KOPT-K1 (cell line): ENCODE measurements around the gene KCNAB1.

ENCODE experiments used
- H3K27ac ChIP-seq: fragments of 200-600 bp; sonication (generic); 2 replicates; pipeline ENCODE4 v1.5.1; 2016; ENCODE audit warnings: antibody characterized with exemption, mild to moderate bottlenecking, low read depth, low read length; ENCODE audit not compliant: poor library complexity, severe bottlenecking
- H3K36me3 ChIP-seq: fragments of 200-600 bp; sonication (generic); 2 replicates; pipeline ENCODE4 v1.5.1; 2017; ENCODE audit warnings: antibody characterized with exemption, mild to moderate bottlenecking, low read length, moderate library complexity; ENCODE audit not compliant: insufficient read depth
- H3K9me3 ChIP-seq: fragments of 200-600 bp; sonication (generic); 2 replicates; pipeline ENCODE4 v1.5.1; 2017; ENCODE audit warnings: antibody characterized with exemption, low read length, mild to moderate bottlenecking; ENCODE audit not compliant: insufficient read depth, poor library complexity, severe bottlenecking

The KCNAB1 gene

DNA sequence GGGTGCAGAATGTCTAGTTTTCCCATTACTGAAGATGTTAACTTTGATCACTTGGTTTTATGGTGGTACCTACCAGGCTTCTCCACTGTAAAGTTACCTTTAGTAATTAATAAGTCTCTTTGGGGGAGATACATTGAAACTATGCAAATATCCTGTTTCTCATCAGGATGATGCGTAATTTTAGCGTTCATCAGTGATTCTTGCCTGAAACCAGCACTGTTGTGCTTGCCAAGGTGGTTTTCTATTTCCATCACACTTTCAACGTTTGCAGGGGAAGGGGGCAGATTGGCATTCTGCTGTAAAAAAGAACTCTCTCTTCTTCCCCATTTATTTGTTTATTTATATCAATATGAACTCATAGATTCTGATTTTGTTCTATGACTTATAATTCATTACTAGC is 373.5 kb downstream of the KCNAB1 start:
- H3K36me3 ChIP-seq = no peaks in the 10 kb centered on the region
- H3K27ac ChIP-seq = no peak overlapping the region
- H3K9me3 ChIP-seq = peaks cover 12% of the 10 kb centered on the region

DNA sequence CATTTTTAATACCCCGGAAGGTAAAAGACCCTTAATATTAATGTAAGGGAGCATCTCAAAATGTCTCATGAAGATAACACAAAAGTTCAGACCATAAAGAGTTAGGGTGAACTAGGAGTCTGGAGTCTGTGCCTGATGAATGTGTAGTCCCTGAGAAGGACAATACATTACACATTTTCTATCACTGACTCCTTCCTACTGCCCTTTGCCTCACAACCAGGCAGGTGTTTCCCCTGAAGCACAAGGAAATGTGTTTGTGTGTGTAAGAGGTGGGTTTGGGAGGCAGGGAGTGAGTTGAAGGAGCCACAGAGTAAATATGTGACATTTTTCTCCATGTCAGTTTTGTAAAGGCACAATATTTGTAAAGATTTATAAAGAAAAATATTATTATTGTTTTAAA is 375.4 kb downstream of the KCNAB1 start:
- Histone ChIP-seq H3K9me3 (peaks cover 14% of the 10 kb centered on the region), H3K36me3 (no peaks in the 10 kb centered on the region), H3K27ac (no peak overlapping the region)

- peaks cover 14% of the 10 kb centered on the region for H3K9me3 ChIP-seq
- H3K27ac ChIP-seq = no peak overlapping the region
- no peaks in the 10 kb centered on the region for H3K36me3 ChIP-seq
These were observed 376.9 kb downstream of the KCNAB1 start for GRCh38 chr3:156497326-156497725.

- Histone ChIP-seq H3K36me3 (no peaks in the 10 kb centered on the region), H3K9me3 (peaks cover 14% of the 10 kb centered on the region), H3K27ac (no peak overlapping the region)
These were observed 377.9 kb downstream of the KCNAB1 start for GRCh38 chr3:156498307-156498706.

GRCh38 chr3:156507285-156507684 is 386.9 kb downstream of the KCNAB1 start:
- Histone ChIP-seq H3K27ac (no peak overlapping the region), H3K36me3 (no peaks in the 10 kb centered on the region), H3K9me3 (no peaks in the 10 kb centered on the region)

- no peaks in the 10 kb centered on the region for H3K9me3 ChIP-seq
- H3K27ac ChIP-seq = no peak overlapping the region
- no peaks in the 10 kb centered on the region for H3K36me3 ChIP-seq
These were observed 389.1 kb downstream of the KCNAB1 start for GRCh38 chr3:156509189-156510174.

DNA sequence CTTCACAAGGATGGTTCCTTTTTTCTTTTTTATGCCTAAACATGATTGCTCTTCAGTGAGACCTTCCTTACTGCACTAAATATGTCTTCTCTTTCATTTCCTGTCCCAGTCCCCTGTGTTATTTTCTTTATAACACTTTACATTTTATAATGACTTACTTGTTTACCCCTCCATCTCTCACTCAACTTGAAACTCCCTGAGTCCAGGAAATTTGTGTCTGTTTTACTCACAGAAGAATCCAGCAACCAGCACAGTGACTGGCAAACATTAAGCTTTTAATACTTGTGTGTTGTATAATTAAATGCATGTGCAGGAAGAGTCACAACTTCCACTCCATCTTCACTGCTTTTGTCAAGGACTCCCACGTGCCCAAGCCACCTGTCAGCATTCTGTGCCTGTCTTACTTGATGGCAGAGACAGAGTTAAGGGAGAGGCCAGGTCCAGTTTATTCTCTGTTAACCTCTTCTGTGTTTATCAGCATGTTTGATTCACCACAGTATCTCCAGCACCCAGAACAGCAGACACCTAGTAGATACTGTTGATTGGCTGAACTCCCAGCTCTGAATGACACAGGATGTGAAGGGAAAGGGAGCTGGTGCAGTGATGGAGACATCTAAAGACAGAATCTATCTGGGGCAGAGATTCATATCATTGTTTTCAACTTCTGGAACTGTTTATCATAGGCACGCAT is 391.8 kb downstream of the KCNAB1 start:
- H3K9me3 ChIP-seq = no peaks in the 10 kb centered on the region
- H3K36me3 ChIP-seq = no peaks in the 10 kb centered on the region
- H3K27ac ChIP-seq = no peak overlapping the region

DNA sequence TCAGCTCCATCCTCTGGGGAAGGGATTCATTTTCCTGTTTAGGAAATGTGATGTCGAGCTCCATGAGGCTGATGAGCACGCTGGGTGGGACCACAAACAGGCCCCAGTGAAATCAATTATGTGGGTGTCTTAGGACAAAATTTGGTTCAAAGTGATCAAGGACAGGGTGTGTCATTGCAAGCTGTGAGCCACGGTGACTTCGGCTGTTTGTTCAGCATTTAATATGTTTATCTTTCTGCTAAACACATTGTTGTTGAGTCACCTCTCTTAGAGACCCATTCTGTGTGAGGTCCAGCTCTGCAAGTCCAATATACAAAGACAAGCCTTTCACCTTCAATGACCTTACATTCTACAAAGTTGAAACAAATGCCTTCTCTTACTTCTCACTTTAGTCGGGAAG is 393.2 kb downstream of the KCNAB1 start:
- Histone ChIP-seq H3K27ac (no peak overlapping the region), H3K36me3 (no peaks in the 10 kb centered on the region), H3K9me3 (no peaks in the 10 kb centered on the region)

- Histone ChIP-seq H3K9me3 (no peaks in the 10 kb centered on the region), H3K27ac (no peak overlapping the region), H3K36me3 (no peaks in the 10 kb centered on the region)
These were observed 395.9 kb downstream of the KCNAB1 start for GRCh38 chr3:156516284-156516683.

DNA sequence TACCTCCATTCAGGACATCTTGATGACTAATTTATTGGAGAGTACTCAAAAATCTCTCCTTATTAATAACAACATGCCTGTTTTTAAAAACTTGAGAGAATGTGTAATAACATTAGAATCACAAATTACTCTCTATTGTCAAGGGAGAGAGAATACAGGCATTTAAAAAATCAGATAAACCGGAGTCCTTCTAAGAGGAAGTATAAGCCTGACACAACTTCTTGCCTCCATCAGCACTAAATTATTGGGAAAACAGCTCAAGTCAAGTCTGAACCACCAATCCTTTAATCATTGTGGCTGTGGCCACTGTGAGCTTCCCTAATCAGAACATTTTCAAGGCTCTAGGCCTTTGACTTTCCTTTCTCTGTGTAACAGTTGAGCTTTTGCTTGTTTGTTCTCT is 396.6 kb downstream of the KCNAB1 start:
- Histone ChIP-seq H3K27ac (no peak overlapping the region), H3K9me3 (no peaks in the 10 kb centered on the region), H3K36me3 (no peaks in the 10 kb centered on the region)

- Histone ChIP-seq H3K9me3 (no peaks in the 10 kb centered on the region), H3K36me3 (no peaks in the 10 kb centered on the region), H3K27ac (no peak overlapping the region)
These were observed 398.3 kb downstream of the KCNAB1 start for GRCh38 chr3:156518726-156519125.

GRCh38 chr3:156519758-156520162 is 399.4 kb downstream of the KCNAB1 start:
- Histone ChIP-seq H3K27ac (no peak overlapping the region), H3K36me3 (no peaks in the 10 kb centered on the region), H3K9me3 (no peaks in the 10 kb centered on the region)

GRCh38 chr3:156522673-156523072 is 402.3 kb downstream of the KCNAB1 start:
- Histone ChIP-seq H3K9me3 (no peaks in the 10 kb centered on the region), H3K27ac (no peak overlapping the region), H3K36me3 (no peaks in the 10 kb centered on the region)

- no peak overlapping the region for H3K27ac ChIP-seq
- no peaks in the 10 kb centered on the region for H3K9me3 ChIP-seq
- no peaks in the 10 kb centered on the region for H3K36me3 ChIP-seq
These were observed 405.4 kb downstream of the KCNAB1 start for GRCh38 chr3:156525808-156526207.

DNA sequence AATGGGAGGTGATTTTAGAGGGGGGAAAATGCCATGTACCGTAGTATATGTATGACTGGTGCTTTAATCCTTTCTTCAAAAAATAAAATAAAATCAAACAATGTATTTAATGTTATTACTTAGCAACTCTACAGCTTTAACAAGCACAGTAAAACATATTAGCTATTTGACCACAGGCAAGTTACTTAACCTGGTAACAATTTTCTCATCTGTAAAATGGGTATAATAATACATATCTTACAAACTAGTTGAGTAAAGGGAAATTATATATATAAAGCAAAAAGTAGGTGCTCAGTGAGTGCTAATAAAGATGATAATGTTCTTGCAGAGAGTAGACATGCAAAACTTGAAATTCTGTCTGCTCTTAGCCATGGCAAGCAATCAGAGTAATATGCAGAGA is 406.7 kb downstream of the KCNAB1 start:
- Histone ChIP-seq H3K27ac (no peak overlapping the region), H3K9me3 (no peaks in the 10 kb centered on the region), H3K36me3 (no peaks in the 10 kb centered on the region)
